ES-I3 (cell line): ENCODE results near the gene UQCRFS1.

Experiments
- H3K36me3 ChIP-seq: 2 replicates; pipeline ENCODE4 v1.6.1; 2013; ENCODE audit warnings: mild to moderate bottlenecking, low read length, control low read depth, moderate library complexity; ENCODE audit not compliant: insufficient read depth
- H3K4me1 ChIP-seq: 2 replicates; pipeline ENCODE4 v1.6.1; 2013; ENCODE audit warnings: mild to moderate bottlenecking, control low read depth, low read length; ENCODE audit not compliant: insufficient read depth
- H3K9ac ChIP-seq: 2 replicates; pipeline ENCODE4 v1.6.1; 2013; ENCODE audit warnings: low read depth, mild to moderate bottlenecking, low read length, moderate library complexity
- H3K9me3 ChIP-seq: 2 replicates; pipeline ENCODE4 v1.6.1; 2013; ENCODE audit warnings: mild to moderate bottlenecking, low read length, moderate library complexity; ENCODE audit not compliant: control insufficient read depth, insufficient read depth

Gene UQCRFS1

GRCh38 chr19:29162694-29163093 is 50.3 kb downstream of the UQCRFS1 start:
- H3K9me3 ChIP-seq: no peaks in the 10 kb centered on the region
- no peaks in the 10 kb centered on the region for H3K36me3 ChIP-seq
- H3K4me1 ChIP-seq: no peaks in the 10 kb centered on the region
- no peak overlapping the region for H3K9ac ChIP-seq

GRCh38 chr19:29155683-29156082 is 57.3 kb downstream of the UQCRFS1 start:
- H3K36me3 ChIP-seq: no peaks in the 10 kb centered on the region
- no peaks in the 10 kb centered on the region for H3K4me1 ChIP-seq
- no peaks in the 10 kb centered on the region; the same call in 1 of the 2 replicates for H3K9me3 ChIP-seq

More at GRCh38 chr19:29155683-29156082, 57.3 kb downstream of the UQCRFS1 start:
- H3K9ac ChIP-seq: no peak overlapping the region
